ENCODE results near the gene CAPN15. TPM values are rescaled to one million over a fixed set of nuclear protein-coding genes. Genes with fewer than 3 reads are reported as not detected.
"Not testable (repeated sequence)": the region's sequence is repeated elsewhere in the genome, so short reads cannot be mapped to it uniquely, and the experiment has no call there.

Gene CAPN15
- total RNA-seq, 1 experiment from 2014 or later = 91.2 TPM

- H3K36me3 ChIP-seq (ENCODE audit: insufficient read depth, low read length, poor library complexity, severe bottlenecking) = peaks cover 10% of the 10 kb centered on the region
- intact Hi-C loops (cut with micrococcal nuclease; ENCODE audit: unreplicated experiment) = no loop called here
- ChIA-PET CTCF (interaction anchor here (0.5 kb wide), 1 partner anchor 104 kb away, joined by 11 read pairs; no protein-coding TSS in a partner anchor), POLR2A (ENCODE audit: low non-redundant PET) (interaction anchor here (0.6 kb wide), 1 partner anchor 109 kb away, joined by 5 read pairs; no protein-coding TSS in a partner anchor)
- H3K9me3 ChIP-seq (ENCODE audit: low read depth, low read length, poor library complexity, severe bottlenecking) = no peaks in the 10 kb centered on the region
- no peaks in the 10 kb centered on the region for H3K4me1 ChIP-seq (ENCODE audit: insufficient read depth, low read length, poor library complexity, severe bottlenecking)
- H3K27ac ChIP-seq (ENCODE audit: low read depth, low read length, poor library complexity, severe bottlenecking) = no peak overlapping the region
- H3K27me3 ChIP-seq (replicated peaks; ENCODE audit: insufficient read depth, low read depth, low read length, poor library complexity) = no peaks in the 10 kb centered on the region
- no peak for TF ChIP-seq EZH2 (IDR thresholded peaks at IDR 0.05; ENCODE audit: borderline replicate concordance, low read depth, low read length, poor library complexity, severe bottlenecking)
- TF ChIP-seq, protein P1, sequence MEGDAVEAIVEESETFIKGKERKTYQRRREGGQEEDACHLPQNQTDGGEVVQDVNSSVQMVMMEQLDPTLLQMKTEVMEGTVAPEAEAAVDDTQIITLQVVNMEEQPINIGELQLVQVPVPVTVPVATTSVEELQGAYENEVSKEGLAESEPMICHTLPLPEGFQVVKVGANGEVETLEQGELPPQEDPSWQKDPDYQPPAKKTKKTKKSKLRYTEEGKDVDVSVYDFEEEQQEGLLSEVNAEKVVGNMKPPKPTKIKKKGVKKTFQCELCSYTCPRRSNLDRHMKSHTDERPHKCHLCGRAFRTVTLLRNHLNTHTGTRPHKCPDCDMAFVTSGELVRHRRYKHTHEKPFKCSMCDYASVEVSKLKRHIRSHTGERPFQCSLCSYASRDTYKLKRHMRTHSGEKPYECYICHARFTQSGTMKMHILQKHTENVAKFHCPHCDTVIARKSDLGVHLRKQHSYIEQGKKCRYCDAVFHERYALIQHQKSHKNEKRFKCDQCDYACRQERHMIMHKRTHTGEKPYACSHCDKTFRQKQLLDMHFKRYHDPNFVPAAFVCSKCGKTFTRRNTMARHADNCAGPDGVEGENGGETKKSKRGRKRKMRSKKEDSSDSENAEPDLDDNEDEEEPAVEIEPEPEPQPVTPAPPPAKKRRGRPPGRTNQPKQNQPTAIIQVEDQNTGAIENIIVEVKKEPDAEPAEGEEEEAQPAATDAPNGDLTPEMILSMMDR (conservative IDR thresholded peaks at IDR 0.05; ENCODE audit: low read depth, low read length) = no peak
- no peak for DNase-seq (ENCODE audit: low spot score)
- BruUV-seq (replicated peaks) = no TSS peak
- no peak overlapping the region for H3K4me3 ChIP-seq (ENCODE audit: low read depth, low read length, poor library complexity, severe bottlenecking)
Observed at GRCh38 chr16:491220-491919, 36.1 kb upstream of the CAPN15 start.

DNA sequence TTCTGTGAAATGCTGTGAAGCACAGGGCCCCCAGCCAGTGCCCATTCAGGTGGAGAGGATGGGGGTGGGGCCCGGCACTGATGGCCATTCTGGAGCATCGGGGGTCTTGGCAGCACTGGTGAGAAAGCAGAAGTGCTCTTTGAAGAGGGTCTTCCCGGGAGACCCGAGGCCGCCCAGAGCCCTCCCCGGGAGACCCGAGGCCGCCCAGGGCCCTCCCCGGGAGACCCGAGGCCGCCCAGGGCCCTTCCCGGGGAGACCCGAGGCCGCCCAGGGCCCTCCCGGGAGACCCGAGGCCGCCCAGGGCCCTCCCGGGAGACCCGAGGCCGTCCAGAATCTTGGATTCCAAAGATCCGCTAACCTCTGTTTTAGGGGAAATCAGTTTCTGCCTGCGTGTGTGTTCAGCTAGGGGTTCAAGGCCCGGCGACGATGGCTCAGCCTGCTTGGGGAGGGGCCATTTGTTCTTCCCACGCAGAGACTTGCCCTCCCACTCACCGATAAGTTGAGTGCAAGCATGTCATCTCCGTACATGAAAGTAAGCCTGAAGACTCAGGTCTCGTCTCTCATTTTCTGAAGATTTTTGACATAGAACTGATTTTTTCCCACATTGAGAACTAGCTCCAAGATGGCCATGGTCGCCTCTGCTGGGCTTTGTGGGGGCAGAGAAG lies 35.2 kb upstream of the CAPN15 start:
- intact Hi-C loops (cut with micrococcal nuclease; ENCODE audit: unreplicated experiment) = no loop called here
- POLR2A ChIA-PET (ENCODE audit: low non-redundant PET) = no interaction called here
- H3K27ac ChIP-seq (ENCODE audit: low read depth, low read length, poor library complexity, severe bottlenecking) = no peak overlapping the region
- TF ChIP-seq, protein P1 (conservative IDR thresholded peaks at IDR 0.05; ENCODE audit: low read depth, low read length) = no peak
- TF ChIP-seq EZH2 (IDR thresholded peaks at IDR 0.05; ENCODE audit: borderline replicate concordance, low read depth, low read length, poor library complexity, severe bottlenecking) = no peak
- H3K36me3 ChIP-seq (ENCODE audit: insufficient read depth, low read length, poor library complexity, severe bottlenecking) = peaks cover 10% of the 10 kb centered on the region
- DNase-seq (ENCODE audit: low spot score) = no peak
- H3K4me3 ChIP-seq (ENCODE audit: low read depth, low read length, poor library complexity, severe bottlenecking) = no peak overlapping the region
- H3K4me1 ChIP-seq (ENCODE audit: insufficient read depth, low read length, poor library complexity, severe bottlenecking) = no peaks in the 10 kb centered on the region
- no peaks in the 10 kb centered on the region for H3K9me3 ChIP-seq (ENCODE audit: low read depth, low read length, poor library complexity, severe bottlenecking)
- no peaks in the 10 kb centered on the region for H3K27me3 ChIP-seq (replicated peaks; ENCODE audit: insufficient read depth, low read depth, low read length, poor library complexity)
- no TSS peak for BruUV-seq (replicated peaks)
- CTCF ChIA-PET = no interaction called here

- H3K36me3 ChIP-seq (ENCODE audit: insufficient read depth, low read length, poor library complexity, severe bottlenecking); H3K27ac ChIP-seq (ENCODE audit: low read depth, low read length, poor library complexity, severe bottlenecking); POLR2A ChIA-PET (ENCODE audit: low non-redundant PET); H3K4me1 ChIP-seq (ENCODE audit: insufficient read depth, low read length, poor library complexity, severe bottlenecking); H3K27me3 ChIP-seq (replicated peaks; ENCODE audit: insufficient read depth, low read depth, low read length, poor library complexity); H3K4me3 ChIP-seq (ENCODE audit: low read depth, low read length, poor library complexity, severe bottlenecking); intact Hi-C loops (cut with micrococcal nuclease; ENCODE audit: unreplicated experiment); BruUV-seq (replicated peaks); H3K9me3 ChIP-seq (ENCODE audit: low read depth, low read length, poor library complexity, severe bottlenecking); DNase-seq (ENCODE audit: low spot score): not testable (repeated sequence)
- CTCF ChIA-PET = interaction anchor here (1.3 kb wide), 1 partner anchor 103 kb away, joined by 6 read pairs; no protein-coding TSS in a partner anchor
Observed at GRCh38 chr16:494676-495075, 32.8 kb upstream of the CAPN15 start.

All from A673 (cell line).